NCI-H524 (cell line): ENCODE results near the gene LHFPL2.
A peak's percentile ranks its signal among the peaks of the same experiment; 100 is the strongest.
"Not testable (repeated sequence)": the region's sequence is repeated elsewhere in the genome, so short reads cannot be mapped to it uniquely, and the experiment has no call there.

Experiments used
- DNase-seq, 2 experiments: peaks; one replicate each; lab custom pipeline; 2025; lab: John Stamatoyannopoulos, UW

LHFPL2 gene

DNA sequence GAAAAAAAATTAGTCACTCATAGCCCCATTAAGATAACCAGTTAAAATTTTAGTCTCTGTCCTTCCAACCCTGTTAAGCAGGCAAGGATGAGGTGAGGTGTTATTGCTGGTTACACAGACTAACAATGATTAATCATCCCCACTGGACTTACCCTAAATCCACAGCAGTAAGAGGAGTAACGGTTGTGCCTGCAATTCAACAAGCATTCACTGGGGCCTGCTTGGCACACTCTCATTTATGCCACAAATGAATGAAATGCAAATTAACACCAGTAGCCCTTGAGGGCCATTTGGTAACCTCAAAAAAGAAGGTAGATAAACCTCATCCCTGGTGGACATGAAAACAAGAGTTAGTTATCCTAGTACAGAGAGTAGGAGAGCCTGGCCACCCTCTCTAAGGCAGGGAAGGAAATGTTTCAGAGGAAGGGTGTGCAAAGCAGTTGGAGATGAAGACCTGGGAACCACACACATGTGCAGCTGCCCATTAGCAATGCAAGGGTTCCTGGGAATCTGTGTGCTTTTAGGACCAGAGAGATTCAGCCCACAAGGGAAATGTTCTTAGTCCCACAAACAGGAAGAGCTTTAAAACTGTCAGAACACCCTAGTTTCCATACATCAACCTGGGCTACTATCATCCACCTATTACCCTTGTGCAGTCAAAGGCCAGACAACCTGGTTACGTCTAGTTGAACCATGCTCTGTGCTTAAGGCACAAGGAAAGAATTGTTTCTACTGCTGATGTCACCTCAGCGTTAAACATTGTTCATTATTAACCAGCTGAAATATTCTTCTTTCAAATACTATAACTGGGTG is 7.7 kb downstream of the LHFPL2 start:
- DNase-seq: no peak

DNA sequence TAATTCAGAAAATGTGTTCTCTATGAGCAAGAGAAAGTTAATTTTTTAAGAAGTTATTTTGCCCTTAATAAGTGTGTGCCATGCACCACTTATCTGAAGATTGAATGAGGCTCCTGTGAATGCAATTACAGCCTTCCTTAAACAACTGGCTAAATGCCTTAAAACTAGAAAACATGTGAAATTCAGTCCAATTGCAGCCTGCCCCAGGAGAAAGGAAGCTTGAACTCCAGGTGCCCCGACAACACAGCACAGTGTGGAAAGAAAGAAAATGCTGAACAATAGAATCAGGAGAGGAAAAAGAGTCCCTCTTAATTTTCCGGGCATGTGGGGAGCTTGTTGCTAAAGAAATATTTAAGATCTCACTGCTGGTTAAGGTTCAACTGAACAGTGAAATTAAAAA is 8.8 kb downstream of the LHFPL2 start:
- DNase-seq: no peak

DNA sequence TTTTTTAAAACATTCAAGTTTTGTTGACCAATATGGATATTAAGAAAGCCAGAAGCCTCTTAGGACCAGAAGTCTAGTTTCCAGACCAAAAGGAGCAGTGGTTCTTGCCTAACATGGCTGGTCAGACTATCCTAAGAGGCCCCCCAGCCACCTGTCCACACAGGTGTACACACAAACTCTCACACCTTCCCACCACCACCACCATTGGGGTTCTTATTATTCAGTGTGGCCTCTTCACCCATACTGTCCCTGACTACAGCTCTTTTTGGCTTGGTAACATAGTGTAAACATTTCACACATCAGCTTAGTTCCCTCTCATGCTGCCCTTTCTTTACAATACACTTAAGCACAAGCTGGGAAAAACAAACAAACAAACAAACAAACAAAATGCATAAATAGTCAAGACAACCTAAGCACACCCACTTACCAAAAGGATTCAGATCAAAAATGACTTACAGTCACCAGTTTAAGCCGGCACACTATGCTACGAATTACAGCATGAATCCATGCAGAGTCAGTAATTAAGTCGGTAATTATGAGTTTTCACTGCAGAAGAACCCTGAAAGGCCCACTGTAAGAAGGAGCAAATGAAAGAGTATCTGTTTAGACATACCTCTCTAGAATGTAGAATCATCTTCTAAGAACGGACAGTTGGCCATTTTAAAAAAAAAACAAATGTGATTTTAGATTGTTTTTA is 9.5 kb downstream of the LHFPL2 start:
- no peak for DNase-seq

DNA sequence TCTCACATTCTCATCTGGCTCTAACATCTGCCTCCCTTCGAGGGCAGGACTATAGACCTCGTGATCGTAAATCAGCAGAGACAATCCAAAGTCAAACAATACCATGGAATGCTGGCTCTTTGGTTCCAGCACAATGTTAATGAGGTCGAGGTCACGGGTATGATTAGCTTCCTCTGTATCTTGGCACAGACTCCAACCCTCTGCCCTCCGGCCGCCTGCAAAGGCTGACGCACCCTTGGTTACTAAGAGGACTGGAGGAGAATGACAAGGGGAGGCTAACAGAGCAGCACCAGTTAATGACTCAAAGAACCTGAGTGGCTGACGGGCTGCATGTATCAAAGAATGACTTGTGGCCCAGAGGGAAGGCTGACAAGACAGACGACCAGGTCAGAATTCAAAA is 10.1 kb downstream of the LHFPL2 start:
- no peak for DNase-seq

DNA sequence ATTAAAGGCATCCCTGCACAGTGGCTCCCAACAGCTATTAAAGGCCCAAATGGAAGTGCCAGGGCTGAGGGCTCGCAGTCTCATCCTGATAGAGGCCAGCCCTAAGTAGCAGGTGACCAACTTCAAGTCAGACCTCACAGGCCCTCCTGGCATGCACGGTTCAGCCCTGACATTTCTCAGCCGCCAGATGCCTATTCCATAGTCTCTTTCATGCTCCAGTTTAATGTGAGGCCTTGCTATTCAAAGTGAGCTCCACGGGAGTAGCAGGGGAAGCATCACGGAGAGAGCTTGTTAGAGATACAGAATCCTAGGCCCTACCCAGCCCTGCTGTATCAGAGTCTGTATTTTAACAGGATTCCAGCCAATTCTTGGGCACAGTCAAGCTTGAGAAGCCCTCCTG is 11.1 kb downstream of the LHFPL2 start:
- DNase-seq: no peak

DNA sequence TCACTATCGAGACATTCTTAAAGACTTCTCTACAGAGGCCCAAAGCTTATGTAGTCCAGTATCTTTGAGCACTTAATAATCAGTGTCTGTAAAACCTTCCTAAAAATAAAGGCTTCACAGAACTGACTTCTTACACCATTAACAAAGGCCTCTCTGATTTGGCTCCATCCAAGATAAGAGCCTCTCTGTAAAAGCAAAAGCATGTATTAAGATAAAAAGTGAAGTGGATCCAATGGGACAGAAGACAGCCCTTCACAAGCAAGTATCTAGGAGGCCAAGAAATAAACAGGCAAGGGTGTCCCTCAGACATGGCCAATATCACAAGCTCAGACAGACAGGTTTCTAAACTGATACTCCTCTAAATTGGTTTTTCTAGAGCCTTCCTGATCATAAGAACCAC is 11.9 kb downstream of the LHFPL2 start:
- no peak for DNase-seq

DNA sequence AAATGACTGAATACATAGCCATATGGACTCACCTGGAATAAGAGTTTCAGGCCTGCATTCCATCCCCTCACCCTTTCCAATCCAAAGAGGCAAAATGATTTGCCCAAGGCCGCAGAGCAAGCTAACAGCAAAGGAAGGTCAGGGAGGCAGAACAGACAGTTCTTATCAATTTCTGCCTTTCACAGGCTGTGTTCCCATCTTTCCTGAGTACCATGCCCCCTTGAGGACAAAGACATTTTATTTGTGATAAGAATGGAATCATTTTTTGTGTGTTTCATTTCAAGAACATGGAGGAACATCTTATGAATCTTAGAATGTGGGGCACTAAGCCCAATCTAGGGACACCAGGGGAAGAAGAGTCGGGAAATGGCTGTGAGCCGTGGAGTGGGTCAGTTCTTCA is 13.9 kb downstream of the LHFPL2 start:
- no peak for DNase-seq

DNA sequence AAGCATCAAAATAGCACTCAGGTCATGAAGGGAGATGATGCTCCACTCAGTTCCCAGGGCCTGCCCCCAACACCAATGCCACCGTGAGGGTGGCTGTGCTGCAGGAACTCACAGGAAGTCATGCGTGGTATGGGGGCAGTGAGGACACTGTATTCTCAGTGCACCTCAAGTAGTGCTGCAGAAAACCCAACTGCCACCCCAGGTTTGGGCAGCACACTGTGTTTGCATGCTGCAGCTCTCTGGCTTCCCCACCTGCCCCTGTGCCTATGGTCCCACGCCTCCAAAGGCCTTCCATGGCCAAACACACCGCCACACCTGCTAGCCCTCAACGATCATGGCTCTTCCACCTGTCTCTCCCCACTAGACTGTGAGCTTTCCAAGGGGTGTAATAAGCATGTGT is 14.3 kb downstream of the LHFPL2 start:
- DNase-seq: no peak

DNA sequence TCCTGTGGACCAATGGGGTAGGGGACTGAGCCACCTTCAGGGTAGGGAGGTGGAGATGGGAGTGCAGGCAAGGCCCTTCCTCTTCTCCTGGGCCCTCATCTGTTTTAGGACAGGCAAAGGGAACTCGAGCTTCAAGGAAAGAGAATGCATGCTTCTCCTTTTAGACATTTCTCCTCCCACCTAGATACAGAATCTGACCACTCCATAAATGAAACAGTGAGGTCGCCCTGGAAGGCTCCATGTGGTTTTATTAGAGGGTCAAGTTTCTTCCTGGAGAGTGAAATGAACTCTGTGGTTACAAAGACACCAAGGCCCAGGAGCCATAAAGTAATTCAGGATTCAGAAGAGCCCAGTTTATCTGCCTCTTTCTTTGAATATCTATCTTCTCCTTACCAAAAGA is 14.9 kb downstream of the LHFPL2 start:
- no peak for DNase-seq

DNA sequence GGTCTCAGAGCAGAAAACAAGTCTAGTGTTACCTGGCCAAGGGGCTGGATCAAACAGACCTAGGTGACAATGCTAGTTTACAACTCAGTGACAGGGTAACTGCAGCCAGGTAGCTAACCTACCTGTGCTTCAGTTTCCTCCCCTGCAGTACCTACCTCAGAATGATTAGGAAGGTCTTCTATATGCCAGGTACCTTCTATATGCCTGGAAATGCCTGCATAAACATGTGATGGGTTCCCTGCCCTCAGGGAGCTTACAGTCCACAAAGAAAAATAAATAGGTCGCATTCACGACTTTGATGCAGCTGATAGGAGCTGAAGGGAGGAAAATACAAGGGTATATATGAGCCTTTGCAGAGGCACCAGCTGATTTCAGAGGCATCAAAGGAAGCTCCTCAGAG is 16.1 kb downstream of the LHFPL2 start:
- no peak for DNase-seq

DNA sequence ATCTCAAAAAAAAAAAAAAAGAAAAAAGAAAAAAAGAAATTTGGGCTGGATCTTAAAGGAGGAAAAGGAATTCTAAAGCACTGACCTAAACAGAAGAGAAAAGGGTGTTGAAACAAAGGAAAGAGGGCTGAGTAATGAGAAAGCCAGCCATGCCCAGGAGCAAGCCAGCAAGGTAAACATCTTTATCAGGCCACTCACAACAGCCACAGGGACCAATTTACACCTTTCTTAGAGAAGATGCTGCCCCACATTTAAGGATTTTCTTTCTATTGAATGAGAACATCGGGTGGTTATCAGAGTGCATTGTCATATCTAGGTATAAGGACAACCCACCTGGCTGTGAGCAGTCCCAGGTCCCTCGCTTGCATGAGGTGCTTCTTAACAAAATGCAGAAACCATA is 16.6 kb downstream of the LHFPL2 start:
- no peak for DNase-seq

DNA sequence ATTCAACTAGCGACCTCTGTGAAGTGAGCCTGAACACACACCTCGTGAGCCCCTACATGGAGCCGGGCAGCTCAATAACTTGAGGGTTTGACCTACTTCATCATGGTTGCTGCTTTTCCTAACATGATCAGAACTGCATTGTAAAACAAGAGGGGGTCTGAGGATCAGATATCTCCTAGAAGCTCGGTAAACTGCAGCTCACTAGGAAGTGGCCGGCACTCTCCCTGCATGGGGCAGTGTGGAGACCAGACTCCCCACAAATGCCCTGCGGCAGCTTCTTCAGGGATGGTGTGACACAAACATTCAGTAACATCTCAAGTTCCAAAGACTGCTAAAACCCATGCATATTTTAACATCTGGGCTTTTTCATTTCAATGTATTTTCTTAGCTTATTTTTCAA is 18.5 kb downstream of the LHFPL2 start:
- DNase-seq: no peak

DNA sequence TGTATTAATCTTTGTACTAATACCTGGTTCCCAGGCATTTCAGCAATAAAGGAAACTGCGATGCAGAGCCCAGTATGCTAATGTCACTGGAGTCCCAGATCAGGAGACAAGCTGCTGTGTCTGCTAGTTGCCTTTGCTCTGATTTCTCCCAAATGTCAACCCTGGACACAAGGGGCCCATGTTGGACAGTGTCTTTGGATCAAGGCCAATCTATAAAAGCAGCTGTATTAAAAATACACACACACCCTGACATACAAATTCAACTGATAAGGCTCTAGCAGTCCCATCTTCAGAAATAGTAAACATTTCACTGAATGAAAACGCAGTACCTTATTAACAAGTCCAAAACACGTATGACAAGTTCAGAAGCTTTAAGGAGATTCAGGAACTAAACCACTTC is 18.9 kb downstream of the LHFPL2 start:
- no peak for DNase-seq

DNA sequence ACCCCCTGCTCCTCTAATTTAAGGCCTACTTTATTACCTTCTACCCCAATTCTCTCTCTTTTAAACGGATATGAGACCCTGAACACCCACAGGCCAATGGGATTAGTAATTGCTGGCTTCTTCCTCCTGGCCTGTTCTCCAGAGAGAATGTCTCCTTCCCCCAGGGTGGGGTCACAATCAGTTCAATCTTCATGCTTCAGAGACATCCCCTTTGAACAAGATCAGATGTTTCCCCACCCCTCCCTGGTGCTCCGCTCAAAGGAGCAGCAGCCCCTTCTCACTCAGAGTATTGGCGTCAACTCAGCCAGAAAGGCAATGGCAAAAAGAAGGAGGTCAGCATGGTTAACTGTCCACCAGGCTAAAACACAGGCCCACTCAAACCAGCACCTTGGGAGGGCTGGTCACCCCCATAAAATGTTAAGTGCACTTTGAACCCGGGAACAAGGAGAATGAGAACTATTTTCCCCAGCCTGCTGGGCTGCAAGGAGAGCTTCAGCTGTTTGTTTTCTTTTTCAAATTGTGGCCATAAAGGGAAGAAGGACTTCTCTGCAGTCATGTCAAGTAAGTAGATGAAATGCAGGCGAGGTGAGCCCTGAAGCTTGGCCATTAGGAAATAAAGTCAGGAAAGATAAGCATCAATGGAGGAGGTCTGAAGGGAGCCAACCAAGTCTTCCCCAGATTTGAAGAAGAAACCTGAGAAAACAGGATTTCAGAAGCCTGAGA is 20.1 kb downstream of the LHFPL2 start:
- DNase-seq: no peak

DNA sequence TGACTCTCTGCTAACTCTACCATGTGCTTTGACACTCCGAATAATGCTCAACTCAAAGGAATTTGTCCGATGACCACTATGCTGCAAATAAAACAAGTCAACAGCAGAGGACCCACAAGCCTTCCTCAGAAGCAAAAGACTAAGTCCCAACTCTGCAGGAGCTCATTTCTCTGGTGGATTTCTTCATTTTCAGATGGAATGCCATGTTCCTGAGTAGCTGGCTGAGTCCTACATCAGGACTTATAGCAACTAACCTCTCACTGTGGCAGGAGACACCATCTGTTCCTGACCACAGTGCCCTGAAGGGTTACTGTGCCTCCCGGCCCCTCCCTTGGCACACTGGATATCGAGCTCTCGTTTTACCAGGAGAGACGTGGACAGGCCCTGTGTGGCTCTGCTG is 20.8 kb downstream of the LHFPL2 start:
- peak in 1 of 2 experiments; percentile 28 for DNase-seq

DNA sequence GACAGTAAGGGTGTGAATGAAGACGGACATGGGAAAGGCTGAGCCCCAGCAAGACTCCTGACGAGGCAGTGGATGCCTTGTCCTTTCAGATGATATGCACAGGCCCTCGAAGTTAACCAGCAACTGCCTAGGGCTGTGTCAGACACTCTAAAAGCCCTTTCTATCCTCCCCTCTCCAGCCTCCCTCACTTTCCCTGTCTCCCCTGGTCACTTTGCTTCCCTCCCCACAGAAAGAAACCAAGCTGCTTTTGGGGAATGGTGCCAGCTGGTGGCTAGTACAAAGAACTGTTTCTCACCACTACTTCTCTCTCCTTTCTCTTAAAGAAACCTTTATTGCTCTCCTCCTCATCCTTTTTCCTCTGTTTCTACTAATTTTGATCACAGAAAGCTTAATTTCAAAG is 21.4 kb downstream of the LHFPL2 start:
- peak in 1 of 2 experiments; percentile 13 for DNase-seq

DNA sequence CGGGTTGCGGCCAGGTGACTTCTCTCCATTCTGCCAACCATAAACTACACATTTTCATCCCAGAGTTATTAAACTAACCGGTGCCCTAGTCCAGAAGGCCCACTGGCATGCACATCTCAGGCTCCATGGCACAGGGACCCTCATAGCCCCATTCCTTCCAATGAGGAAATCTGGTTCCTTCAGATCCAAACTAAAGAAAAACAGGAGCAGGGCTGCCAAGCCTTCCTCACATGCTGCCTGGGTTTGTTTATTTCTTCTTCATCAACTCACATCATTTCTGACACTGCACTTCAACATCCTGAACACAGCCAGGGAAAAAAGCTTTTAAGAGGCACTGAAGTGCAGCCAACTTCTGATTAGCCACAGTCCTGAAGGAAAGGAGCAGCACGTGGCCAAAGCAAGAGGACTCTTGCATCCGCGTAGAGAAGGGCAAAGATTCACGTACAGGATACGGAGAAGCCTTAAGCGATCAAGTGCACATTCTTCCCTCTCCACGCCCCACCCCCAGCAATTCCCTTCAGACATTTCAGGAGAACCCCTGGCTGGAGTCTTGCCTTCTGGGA is 22.5 kb downstream of the LHFPL2 start:
- no peak for DNase-seq

DNA sequence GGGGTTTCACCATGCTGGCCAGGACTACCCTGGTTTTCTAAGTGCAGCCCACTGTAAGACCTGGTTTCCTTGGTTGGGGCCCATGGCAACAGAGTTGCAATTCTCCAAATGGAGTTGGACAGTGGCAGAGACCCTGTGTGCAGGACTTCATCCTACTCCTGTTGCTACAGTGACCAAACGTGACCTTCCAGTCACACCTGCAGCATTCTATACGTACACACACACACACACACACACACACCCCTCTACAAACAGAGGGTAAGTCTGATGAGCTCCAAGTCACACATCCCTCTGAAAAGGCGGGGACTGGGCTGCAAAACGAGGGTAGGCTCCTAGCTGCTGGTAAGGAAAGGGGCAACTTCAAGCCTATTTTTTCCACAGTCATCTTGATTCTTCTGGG is 23.6 kb downstream of the LHFPL2 start:
- no peak for DNase-seq

DNA sequence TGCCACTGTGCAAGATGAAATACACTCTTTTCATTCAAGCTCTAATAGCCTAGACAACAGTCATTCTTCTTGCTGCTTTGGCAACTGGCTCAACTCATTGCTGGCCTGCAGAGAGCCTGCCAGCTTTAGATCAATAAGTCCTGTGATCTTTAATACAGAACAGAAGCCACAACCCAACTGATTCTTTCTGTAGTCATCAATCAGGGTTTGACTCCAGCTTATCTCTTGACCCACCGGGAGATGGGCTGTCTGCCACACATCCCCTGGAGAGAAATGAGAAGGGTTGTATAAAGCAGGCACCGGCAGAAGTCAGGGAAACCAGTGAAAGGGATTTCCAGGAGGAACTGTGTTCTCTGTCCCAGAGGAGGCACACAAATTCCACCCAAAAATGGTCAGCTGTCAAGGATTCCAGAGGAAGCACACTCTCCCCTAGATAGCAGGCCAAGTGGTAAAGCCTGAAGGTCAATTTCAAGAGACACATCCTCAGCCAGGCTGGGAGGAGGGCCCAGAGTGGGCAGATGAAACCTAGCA is 24.5 kb downstream of the LHFPL2 start:
- no peak for DNase-seq

DNA sequence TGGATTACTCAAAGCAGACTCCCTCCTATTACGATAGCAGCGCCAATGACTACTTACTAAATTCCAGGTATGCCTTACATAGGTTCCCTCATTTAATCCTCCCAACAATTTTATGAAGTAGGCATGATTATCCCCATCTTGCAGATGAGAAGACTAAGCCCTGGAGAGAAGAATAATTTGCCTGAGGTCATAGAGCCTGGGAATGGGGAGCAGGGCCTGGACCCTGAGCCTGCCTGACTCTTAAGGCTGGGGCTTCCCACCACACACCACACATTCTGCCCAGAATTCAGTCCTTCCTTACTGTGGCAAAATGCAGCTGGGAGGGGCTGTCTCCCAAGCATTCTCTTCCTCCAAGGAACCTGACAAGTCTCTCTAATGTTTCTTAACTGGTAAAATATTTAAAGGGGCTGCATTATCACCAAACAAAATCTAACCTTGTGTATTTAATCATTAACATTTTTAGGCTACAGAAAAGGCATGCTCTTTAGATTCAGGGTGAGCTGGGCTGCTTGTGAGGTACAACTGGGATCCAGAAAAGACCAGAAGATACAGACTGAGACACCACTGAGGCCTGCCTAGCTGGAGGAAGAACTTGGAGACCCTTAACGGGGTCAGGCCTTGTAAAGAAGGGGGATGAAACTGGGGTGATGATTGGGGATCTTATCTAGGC is 26.1 kb downstream of the LHFPL2 start:
- DNase-seq: no peak

DNA sequence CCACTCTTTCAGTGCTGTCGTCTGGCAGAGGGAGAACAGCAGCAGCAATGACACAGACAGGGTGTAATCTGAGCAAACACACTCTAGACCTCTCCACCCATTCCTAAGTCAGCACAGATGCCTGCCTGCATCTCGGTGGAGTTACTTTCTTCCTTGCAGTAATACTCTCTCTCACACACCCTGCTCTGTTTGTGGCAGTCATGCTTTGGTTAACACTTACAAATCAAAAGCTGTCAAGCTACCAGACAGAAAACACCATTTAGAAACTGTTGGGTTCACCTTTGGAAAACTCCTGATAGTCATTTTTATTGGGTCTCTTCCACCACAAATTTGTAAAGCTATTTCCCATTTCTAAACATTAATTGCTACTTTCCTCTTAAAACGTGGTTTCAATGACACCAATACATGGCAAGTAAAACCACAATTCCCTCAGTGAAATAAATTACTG is 27.3 kb downstream of the LHFPL2 start:
- peak in 1 of 2 experiments; percentile 51 for DNase-seq

DNA sequence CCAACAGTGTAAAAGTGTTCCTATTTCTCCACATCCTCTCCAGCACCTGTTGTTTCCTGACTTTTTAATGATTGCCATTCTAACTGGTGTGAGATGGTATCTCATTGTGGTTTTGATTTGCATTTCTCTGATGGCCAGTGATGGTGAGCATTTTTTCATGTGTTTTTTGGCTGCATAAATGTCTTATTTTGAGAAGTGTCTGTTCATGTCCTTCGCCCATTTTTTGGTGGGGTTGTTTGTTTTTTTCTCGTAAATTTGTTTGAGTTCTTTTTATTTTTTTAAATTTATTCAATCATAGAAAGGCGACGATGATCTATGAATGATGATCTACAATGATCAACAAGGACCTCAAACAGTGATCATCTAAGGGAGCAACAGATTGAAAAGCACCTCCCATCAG is 28.5 kb downstream of the LHFPL2 start:
- DNase-seq: not testable (repeated sequence)
